Hepatocyte (in vitro differentiated cells): ENCODE data around the gene COX5B.

ENCODE experiments used
- EZH2 ChIP-seq: fragments of 200-600 bp; sonication (generic); IDR thresholded peaks from 2 replicates; pipeline ENCODE4 v1.6.1; 2016; ENCODE audit warnings: antibody characterized with exemption, mild to moderate bottlenecking, borderline replicate concordance
- EZH2phosphoT487 ChIP-seq: fragments of 200-600 bp; sonication (generic); IDR thresholded peaks from one replicate; pipeline ENCODE4 v1.6.1; 2018; ENCODE audit warnings: antibody characterized with exemption, mild to moderate bottlenecking, low read depth, moderate library complexity; ENCODE audit not compliant: unreplicated experiment, severe bottlenecking
- TF ChIP-seq, protein P1 (sequence below): fragments of 200-600 bp; sonication (generic); IDR thresholded peaks from 2 replicates; pipeline ENCODE4 v1.5.1; 2016; ENCODE audit warnings: antibody characterized with exemption, mild to moderate bottlenecking; ENCODE audit not compliant: poor library complexity

- TF ChIP-seq EZH2, result no peak
- TF ChIP-seq, protein P1, sequence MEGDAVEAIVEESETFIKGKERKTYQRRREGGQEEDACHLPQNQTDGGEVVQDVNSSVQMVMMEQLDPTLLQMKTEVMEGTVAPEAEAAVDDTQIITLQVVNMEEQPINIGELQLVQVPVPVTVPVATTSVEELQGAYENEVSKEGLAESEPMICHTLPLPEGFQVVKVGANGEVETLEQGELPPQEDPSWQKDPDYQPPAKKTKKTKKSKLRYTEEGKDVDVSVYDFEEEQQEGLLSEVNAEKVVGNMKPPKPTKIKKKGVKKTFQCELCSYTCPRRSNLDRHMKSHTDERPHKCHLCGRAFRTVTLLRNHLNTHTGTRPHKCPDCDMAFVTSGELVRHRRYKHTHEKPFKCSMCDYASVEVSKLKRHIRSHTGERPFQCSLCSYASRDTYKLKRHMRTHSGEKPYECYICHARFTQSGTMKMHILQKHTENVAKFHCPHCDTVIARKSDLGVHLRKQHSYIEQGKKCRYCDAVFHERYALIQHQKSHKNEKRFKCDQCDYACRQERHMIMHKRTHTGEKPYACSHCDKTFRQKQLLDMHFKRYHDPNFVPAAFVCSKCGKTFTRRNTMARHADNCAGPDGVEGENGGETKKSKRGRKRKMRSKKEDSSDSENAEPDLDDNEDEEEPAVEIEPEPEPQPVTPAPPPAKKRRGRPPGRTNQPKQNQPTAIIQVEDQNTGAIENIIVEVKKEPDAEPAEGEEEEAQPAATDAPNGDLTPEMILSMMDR, result no peak
- TF ChIP-seq EZH2phosphoT487, result no peak
Measured at GRCh38 chr2:97658691-97659157, 12.9 kb downstream of the COX5B start.
